Endothelial cell of umbilical vein (primary cell): Measurements from ENCODE around the gene GCNA. TPM values are rescaled to one million over a fixed set of nuclear protein-coding genes. Genes with fewer than 3 reads are reported as not detected.

Source experiments
- BruUV-seq: library from RNA; stranded (reverse); fragments of 400-500 nt; replicated peaks from 2 replicates; lab custom pipeline; 2021; lab: Mats Ljungman, UMichigan
- CTCF ChIA-PET: fragments of 300-600, 350-600 bp; sonication (Branson Sonifier 250); formaldehyde crosslinking; loops from one replicate; lab custom pipeline; 2021; ENCODE audit warnings: antibody characterized with exemption, inconsistent platforms; lab: Charles Lee
- POLR2A ChIA-PET: fragments of 300-600, 350-600 bp; sonication (Branson Sonifier 250); formaldehyde crosslinking; loops from one replicate; lab custom pipeline; 2021; ENCODE audit warnings: antibody characterized with exemption, inconsistent platforms; lab: Charles Lee
- DNase-seq: peaks from one replicate; pipeline ENCODE4 v3.0.0-alpha.2; 2011; ENCODE audit warnings: low read depth, low spot score
- FAIRE-seq: peaks from 2 replicates; lab custom pipeline; 2011; peaks lifted over from hg19 to GRCh38; lab: Jason Lieb, UNC
- H2AFZ ChIP-seq: 2 replicates; pipeline ENCODE4 v1.6.0; 2012; ENCODE audit warnings: low read depth, low read length, control low read depth, inconsistent platforms
- H3K27ac ChIP-seq: 2 replicates; pipeline ENCODE4 v1.5.1; 2011; ENCODE audit warnings: low read depth, mild to moderate bottlenecking, control low read depth, low read length, moderate library complexity; ENCODE audit not compliant: insufficient read depth
- H3K27me3 ChIP-seq, 2 experiments: 2 replicates each; pipeline versions ENCODE4 v1.6.0 to v1.6.1; 2011; ENCODE audit warnings: low read length in 2 of 2, mixed read lengths in 1 of 2; ENCODE audit not compliant: control insufficient read depth in 2 of 2, insufficient read depth in 2 of 2
- H3K36me3 ChIP-seq, 2 experiments: 2 replicates in 1 of 2; 3 replicates in 1 of 2; pipeline ENCODE4 v1.5.1; 2011; ENCODE audit warnings: low read length in 2 of 2, mild to moderate bottlenecking in 1 of 2, moderate library complexity in 1 of 2; ENCODE audit not compliant: control insufficient read depth in 2 of 2, insufficient read depth in 2 of 2; ENCODE audit errors: extremely low read depth in 1 of 2
- H3K4me1 ChIP-seq: 3 replicates; pipeline ENCODE4 v1.5.1; 2011; ENCODE audit warnings: mild to moderate bottlenecking, low read length; ENCODE audit not compliant: control insufficient read depth, insufficient read depth; ENCODE audit errors: extremely low read depth
- H3K4me2 ChIP-seq: 2 replicates; pipeline ENCODE4 v1.6.1; 2011; ENCODE audit warnings: low read length, control low read depth, mixed read lengths; ENCODE audit not compliant: insufficient read depth
- H3K4me3 ChIP-seq, 3 experiments: fragments of 200-600 bp in 1 of 3; sonication (generic), shearing (Covaris generic) in 1 of 3; replicated peaks in 1 of 3; 2 replicates each; pipeline ENCODE4 v1.5.1; 2011 to 2016; ENCODE audit warnings: control low read depth in 3 of 3, low read length in 3 of 3, mild to moderate bottlenecking in 2 of 3, inconsistent platforms in 1 of 3, low read depth in 1 of 3, moderate library complexity in 1 of 3; ENCODE audit not compliant: insufficient read depth in 1 of 3
- H3K79me2 ChIP-seq: 2 replicates; pipeline ENCODE4 v1.6.0; 2012; ENCODE audit warnings: low read length, inconsistent platforms; ENCODE audit not compliant: control insufficient read depth, insufficient read depth
- H3K9ac ChIP-seq: replicated peaks from 2 replicates; pipeline ENCODE3; 2011; ENCODE audit warnings: low read length, control low read depth; ENCODE audit not compliant: insufficient read depth; ENCODE audit errors: extremely low read depth
- H3K9me1 ChIP-seq: replicated peaks from 3 replicates; pipeline ENCODE4 v1.6.0; 2011; ENCODE audit warnings: mild to moderate bottlenecking, low read length; ENCODE audit not compliant: control insufficient read depth, insufficient read depth; ENCODE audit errors: extremely low read depth
- H3K9me3 ChIP-seq: replicated peaks from 2 replicates; pipeline ENCODE4 v1.5.1; 2012; ENCODE audit warnings: low read length, inconsistent platforms; ENCODE audit not compliant: control insufficient read depth, insufficient read depth
- H4K20me1 ChIP-seq: replicated peaks from 2 replicates; pipeline ENCODE3; 2011; ENCODE audit warnings: mild to moderate bottlenecking, low read length; ENCODE audit not compliant: control insufficient read depth, insufficient read depth; ENCODE audit errors: extremely low read depth
- GATA2 ChIP-seq: IDR thresholded peaks from 2 replicates; pipeline ENCODE4 v1.7.0; 2011; ENCODE audit warnings: low read depth, mild to moderate bottlenecking, moderate library complexity, mixed read lengths, low read length; ENCODE audit not compliant: insufficient read length, insufficient read depth
- JUN ChIP-seq: IDR thresholded peaks from 2 replicates; pipeline ENCODE4 v1.6.1; 2011; ENCODE audit warnings: borderline replicate concordance, low read depth; ENCODE audit not compliant: insufficient read length, insufficient read depth
- MYC ChIP-seq: IDR thresholded peaks from one replicate; pipeline ENCODE4 v1.6.1; 2011; ENCODE audit warnings: mild to moderate bottlenecking, low read depth, low read length
- POLR2A ChIP-seq: IDR thresholded peaks from 2 replicates; pipeline ENCODE4 v1.6.1; 2012; ENCODE audit warnings: low read depth, mild to moderate bottlenecking, control low read depth, low read length
- POLR2AphosphoS5 ChIP-seq: IDR thresholded peaks from 2 replicates; pipeline ENCODE4 v1.6.1; 2012; ENCODE audit warnings: low read depth, mild to moderate bottlenecking, control low read depth, low read length, moderate library complexity; ENCODE audit not compliant: insufficient read depth
- dilution Hi-C: fragments of 300-500 bp; cut with MboI; formaldehyde crosslinking; loops from one replicate; pipeline ENCODE4 v1.15.0; 2019; ENCODE audit warnings: low sequenced_read_pairs; ENCODE audit not compliant: extremely low pct_ligation_motif_present
- intact Hi-C: fragments of 100-400 bp; cut with micrococcal nuclease; formaldehyde crosslinking; loops from one replicate; pipeline ENCODE4 v1.10.0; 2022
- polyA plus RNA-seq, 4 experiments: library from polyadenylated mRNA; depleted of rRNA in 3 of 4; stranded (reverse) in 3 of 4; unstranded in 1 of 4; fragments of >200 nt; gene quantifications; 2 replicates each; pipeline versions ENCODE4 v1.2.1 to v1.2.3, GENCODE V29; 2011 to 2012; ENCODE audit warnings: missing spikeins in 1 of 4
- total RNA-seq: library from RNA; stranded (reverse); gene quantifications from 2 replicates; pipeline ENCODE4 v1.2.3, GENCODE V29; 2021
- TF ChIP-seq, protein P1 (sequence below), 2 donors: IDR thresholded peaks; 1 replicate in 1 of 2; 2 replicates in 1 of 2; pipeline ENCODE4 v1.5.1; 2011; ENCODE audit warnings: low read length in 2 of 2, mild to moderate bottlenecking in 2 of 2, moderate library complexity in 2 of 2, control low read depth in 1 of 2, inconsistent platforms in 1 of 2, low read depth in 1 of 2; ENCODE audit not compliant: insufficient read depth in 1 of 2; ENCODE audit errors: extremely low read depth in 1 of 2

The GCNA gene
- total and polyA plus RNA-seq, 2 donors (not counting 3 experiments of a cell fraction or from before 2014, with no cell fraction given) = 1.0 to 4.0 TPM

DNA sequence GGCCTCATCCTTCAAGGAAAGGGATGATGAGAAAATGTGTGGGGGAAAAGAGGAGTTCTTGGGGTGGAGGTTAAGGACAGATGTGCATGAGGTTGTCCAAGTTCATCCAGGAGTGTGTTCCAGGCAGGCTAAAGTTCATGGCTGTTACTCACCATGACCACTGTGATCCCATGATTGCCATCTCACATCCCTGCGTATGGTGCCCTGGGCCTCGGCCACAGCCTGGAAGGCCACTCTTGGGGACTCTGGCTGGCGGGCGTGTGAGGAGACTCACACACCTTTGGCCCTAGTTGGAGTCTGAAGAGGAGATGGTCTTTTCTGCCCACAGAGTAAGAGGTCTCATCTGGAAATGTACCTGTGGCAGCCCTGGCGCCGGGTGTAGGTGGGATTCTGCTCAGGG lies 81.7 kb downstream of the GCNA start:
- no peaks in the 10 kb centered on the region for H3K9me1 ChIP-seq
- dilution Hi-C loops (no loop called here), intact Hi-C loops (no loop called here)
- no peaks in the 10 kb centered on the region for H3K4me1 ChIP-seq
- H3K9ac ChIP-seq = no peak overlapping the region
- H3K9me3 ChIP-seq = no peaks in the 10 kb centered on the region
- no peaks in the 10 kb centered on the region for H4K20me1 ChIP-seq
- no peak overlapping the region for H3K4me2 ChIP-seq
- DNase-seq (no peak), FAIRE-seq (no peak)
- H2AFZ ChIP-seq = no peak overlapping the region
- TF ChIP-seq, protein P1, sequence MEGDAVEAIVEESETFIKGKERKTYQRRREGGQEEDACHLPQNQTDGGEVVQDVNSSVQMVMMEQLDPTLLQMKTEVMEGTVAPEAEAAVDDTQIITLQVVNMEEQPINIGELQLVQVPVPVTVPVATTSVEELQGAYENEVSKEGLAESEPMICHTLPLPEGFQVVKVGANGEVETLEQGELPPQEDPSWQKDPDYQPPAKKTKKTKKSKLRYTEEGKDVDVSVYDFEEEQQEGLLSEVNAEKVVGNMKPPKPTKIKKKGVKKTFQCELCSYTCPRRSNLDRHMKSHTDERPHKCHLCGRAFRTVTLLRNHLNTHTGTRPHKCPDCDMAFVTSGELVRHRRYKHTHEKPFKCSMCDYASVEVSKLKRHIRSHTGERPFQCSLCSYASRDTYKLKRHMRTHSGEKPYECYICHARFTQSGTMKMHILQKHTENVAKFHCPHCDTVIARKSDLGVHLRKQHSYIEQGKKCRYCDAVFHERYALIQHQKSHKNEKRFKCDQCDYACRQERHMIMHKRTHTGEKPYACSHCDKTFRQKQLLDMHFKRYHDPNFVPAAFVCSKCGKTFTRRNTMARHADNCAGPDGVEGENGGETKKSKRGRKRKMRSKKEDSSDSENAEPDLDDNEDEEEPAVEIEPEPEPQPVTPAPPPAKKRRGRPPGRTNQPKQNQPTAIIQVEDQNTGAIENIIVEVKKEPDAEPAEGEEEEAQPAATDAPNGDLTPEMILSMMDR (IDR thresholded peaks at IDR 0.05; ENCODE audit: extremely low read depth in 1 of 2, insufficient read depth in 1 of 2, low read depth in 1 of 2, low read length in 2 of 2) = no peak
- no peak for TF ChIP-seq GATA2
- TF ChIP-seq JUN = no peak
- TF ChIP-seq POLR2A = no peak
- no peak for TF ChIP-seq POLR2AphosphoS5
- no peak for TF ChIP-seq MYC
- H3K79me2 ChIP-seq = no peaks in the 10 kb centered on the region
- H3K27me3 ChIP-seq = peaks cover 0 to 4% of the 10 kb centered on the region in 2 experiments
- H3K4me3 ChIP-seq = no peak overlapping the region
- H3K36me3 ChIP-seq = no peaks in the 10 kb centered on the region
- H3K27ac ChIP-seq = no peak overlapping the region
- ChIA-PET POLR2A (no interaction called here), CTCF (no interaction called here)
- no TSS peak for BruUV-seq
